AG04449 (cell line): ENCODE measurements around the gene DCDC1.

Source experiments
- CTCF ChIA-PET: fragments of 350-600 bp; formaldehyde crosslinking; extraction: SDS; loops from one replicate; lab custom pipeline; 2021; ENCODE audit warnings: antibody characterized with exemption; lab: Yijun Ruan, JAX
- POLR2A ChIA-PET: fragments of 400-600, 350-600 bp; formaldehyde crosslinking; extraction: SDS; loops from one replicate; lab custom pipeline; 2020; ENCODE audit warnings: antibody characterized with exemption, inconsistent platforms; lab: Yijun Ruan, JAX
- DNase-seq: peaks from one replicate; pipeline ENCODE4 v3.0.0-alpha.2; 2010; ENCODE audit warnings: low read depth, low spot score
- H3K4me3 ChIP-seq: 2 replicates; pipeline ENCODE4 v1.5.1; 2011; ENCODE audit warnings: low read depth, mild to moderate bottlenecking, control low read depth, low read length
- CTCF ChIP-seq: IDR thresholded peaks from one replicate; pipeline ENCODE4 v1.5.1; 2011; ENCODE audit warnings: mild to moderate bottlenecking, moderate library complexity, low read length, control low read depth, inconsistent platforms; ENCODE audit not compliant: insufficient read depth; ENCODE audit errors: missing control alignments

DCDC1 gene

DNA sequence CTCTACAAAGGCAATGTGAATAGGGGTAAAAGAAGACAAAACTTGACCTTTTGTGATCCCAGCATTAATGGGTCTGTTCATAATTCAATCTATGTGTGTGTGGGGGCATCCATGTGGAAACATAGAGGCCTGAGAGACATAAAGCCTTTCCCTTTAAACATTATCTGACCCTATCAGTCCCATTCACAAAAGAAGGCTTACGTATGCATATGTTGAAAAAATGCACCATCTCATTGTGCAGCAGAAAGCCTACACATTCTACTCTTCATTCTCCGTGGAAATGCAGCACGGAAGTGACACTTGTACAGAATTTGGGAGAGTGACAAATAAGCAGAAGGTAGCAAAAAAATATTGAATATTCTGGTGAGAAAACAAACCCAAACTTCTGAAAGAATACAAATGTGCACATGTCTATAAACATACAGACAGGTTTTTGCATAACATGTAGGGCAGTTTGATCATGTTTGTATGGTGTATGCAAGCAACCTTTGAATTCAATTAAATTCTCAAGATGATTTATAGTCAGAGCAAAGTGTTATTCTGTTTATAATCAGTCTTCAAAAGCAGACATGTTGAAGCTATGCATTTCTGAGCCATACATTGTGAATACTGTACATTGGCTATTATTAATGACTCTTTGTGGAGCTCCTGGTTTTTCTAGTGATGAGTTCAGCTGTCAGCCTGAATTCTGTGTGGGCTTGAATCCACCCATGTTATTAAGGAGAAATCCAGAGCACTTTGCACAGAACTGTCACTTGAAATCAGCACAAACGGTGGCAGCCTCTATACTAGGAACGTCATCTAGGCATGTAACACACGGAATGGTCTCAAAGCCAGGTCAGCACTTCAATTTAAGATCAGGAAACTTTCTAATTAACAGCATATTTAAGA is 236.8 kb downstream of the DCDC1 start:
- ChIA-PET POLR2A (no interaction called here), CTCF (no interaction called here)
- DNase-seq, result no peak

DNA sequence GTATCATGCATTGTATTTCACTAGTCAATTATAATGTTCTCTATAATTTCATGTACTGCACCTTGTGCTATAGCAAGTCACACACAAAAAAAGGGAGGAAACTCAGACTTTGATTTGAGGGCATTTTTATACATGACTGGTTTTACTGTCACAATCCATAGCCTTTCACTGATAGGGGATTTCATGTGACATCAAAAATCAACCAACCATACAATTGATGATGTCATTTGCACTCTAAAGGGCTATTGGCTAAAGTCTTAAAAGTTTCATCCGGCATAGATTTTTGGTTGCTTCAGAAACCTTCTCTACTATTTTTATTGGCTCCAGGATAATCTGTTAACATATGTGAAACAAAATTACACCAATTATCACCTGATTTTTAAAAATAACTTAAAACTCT is 237.8 kb downstream of the DCDC1 start:
- TF ChIP-seq CTCF, result no peak
- DNase-seq, result no peak
- H3K4me3 ChIP-seq, result no peak overlapping the region
- POLR2A ChIA-PET, result no interaction called here
- CTCF ChIA-PET, result no interaction called here

More for the DNA sequence above, 236.8 kb downstream of the DCDC1 start:
- no peak overlapping the region for H3K4me3 ChIP-seq
- no peak for TF ChIP-seq CTCF

DNA sequence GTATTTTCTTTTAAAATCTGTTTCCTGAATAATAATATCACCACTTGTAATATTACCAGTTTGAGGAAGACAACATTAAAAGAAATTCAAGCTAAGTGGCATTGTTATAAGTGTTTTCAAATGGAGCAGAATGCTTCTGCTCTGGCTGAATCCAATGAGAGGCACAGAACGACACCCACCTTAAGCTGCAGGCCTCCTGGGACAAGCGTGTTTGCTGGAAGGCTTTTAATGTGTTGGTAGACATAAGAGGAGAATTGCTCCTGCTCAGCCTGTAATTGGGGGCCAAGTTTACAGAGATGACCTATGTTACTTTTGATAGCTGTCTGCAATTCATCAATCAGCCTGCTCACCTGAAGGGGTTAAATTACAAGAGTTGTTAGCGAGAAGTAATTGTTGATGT is 242.2 kb downstream of the DCDC1 start:
- CTCF ChIA-PET, result no interaction called here
- TF ChIP-seq CTCF, result no peak
- POLR2A ChIA-PET, result no interaction called here
- no peak for DNase-seq
- H3K4me3 ChIP-seq, result no peak overlapping the region

DNA sequence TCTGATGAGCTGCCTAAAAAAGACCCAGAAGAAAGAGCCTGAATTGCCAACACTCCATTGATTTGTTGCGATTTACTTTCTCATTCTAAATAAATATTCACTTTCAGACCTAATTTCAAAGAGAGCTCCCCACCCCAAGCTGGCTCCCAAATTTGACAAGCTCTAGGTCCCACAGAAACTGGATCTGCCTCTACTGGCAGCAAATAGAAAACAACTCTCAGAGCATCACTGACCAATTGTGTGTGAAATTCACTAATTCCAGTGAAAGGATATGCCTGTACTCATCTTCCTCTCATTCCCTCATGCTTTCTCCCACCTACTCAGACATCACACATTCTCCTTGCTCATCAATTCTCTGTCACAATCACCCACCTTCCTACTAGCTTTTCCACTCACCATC is 249.1 kb downstream of the DCDC1 start:
- CTCF ChIA-PET, result no interaction called here
- POLR2A ChIA-PET, result no interaction called here

GRCh38 chr11:31118566-31118965 is 251.0 kb downstream of the DCDC1 start:
- no peak for DNase-seq
- POLR2A ChIA-PET, result no interaction called here
- TF ChIP-seq CTCF, result no peak
- CTCF ChIA-PET, result interaction anchor here (1.1 kb wide), 1 partner anchor 12 kb away, joined by 4 read pairs; no protein-coding TSS in a partner anchor
- no peak overlapping the region for H3K4me3 ChIP-seq

More for the DNA sequence above, 249.1 kb downstream of the DCDC1 start:
- no peak overlapping the region for H3K4me3 ChIP-seq
- DNase-seq, result no peak
- no peak for TF ChIP-seq CTCF

DNA sequence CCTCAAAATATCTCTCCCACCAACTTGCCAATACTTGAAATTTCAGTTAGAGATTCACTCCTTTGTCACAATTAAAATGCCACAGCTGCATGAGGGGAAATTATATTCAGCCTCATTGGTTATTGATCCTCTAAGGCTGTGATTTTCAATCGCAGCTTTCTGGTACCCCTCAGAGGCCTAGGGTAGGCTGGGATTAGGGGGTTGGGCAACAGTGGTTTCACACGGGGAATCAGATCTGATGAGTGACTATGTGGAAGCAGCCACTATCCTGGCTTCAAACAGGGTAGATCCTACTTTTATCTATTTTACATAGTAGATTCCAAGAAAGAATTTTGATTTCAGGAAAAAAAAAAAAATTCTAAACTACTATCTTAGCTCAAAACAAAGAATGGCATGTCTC is 252.5 kb downstream of the DCDC1 start:
- POLR2A ChIA-PET, result no interaction called here
- no peak for TF ChIP-seq CTCF
- DNase-seq, result no peak
- CTCF ChIA-PET, result interaction anchor here (3.0 kb wide), 1 partner anchor 10 kb away, joined by 16 read pairs; no protein-coding TSS in a partner anchor
- H3K4me3 ChIP-seq, result no peak overlapping the region
